ENCODE results near the gene TSC22D3. TPM values are rescaled to one million over a fixed set of nuclear protein-coding genes. Genes with fewer than 3 reads are reported as not detected.

The TSC22D3 gene
- total RNA-seq, 6 donors from 2014 or later = 309 to 1,061 (median 406) TPM

DNA sequence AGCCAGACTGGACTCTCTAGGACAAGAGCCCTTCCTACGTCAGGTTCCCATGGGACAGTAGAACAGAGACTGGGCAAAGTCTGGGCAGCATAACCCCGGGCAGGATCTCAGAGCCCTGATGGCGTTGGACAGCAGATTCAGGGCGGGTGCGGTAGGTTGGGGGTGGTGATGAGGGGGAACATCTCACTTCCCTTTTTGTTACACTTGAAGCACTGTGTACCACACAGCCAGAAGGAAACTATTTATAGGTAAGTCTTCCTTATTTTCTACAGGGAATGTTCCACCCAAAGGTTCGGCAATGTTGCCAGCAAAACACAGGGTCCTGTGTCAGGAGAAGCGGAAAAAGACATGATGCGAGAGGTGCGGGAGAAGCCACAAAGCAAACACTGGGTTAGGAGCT, 54.3 kb downstream of the TSC22D3 start:
- Histone ChIP-seq H3K27me3 (no peaks in the 10 kb centered on the region), H3K9me3 (no peaks in the 10 kb centered on the region), H3K4me1 (peaks cover 9 to 32% (median 21%) of the 10 kb centered on the region in 4 donors), H3K27ac (peak overlapping the region in 2 of 4 donors; percentile 2 to 26), H3K36me3 (no peaks in the 10 kb centered on the region), H3K4me3 (no peak overlapping the region)
- WGBS, 2 donors = 74% methylated on average over 4 to 9 of the region's 9 CpGs
- no peak for DNase-seq
- peak in 1 of 2 donors; percentile 36 for ATAC-seq (ENCODE audit: low FRiP score in 2 of 2)
- TF ChIP-seq POLR2AphosphoS5 (IDR thresholded peaks at IDR 0.05) = no peak
- TF ChIP-seq, protein P1, sequence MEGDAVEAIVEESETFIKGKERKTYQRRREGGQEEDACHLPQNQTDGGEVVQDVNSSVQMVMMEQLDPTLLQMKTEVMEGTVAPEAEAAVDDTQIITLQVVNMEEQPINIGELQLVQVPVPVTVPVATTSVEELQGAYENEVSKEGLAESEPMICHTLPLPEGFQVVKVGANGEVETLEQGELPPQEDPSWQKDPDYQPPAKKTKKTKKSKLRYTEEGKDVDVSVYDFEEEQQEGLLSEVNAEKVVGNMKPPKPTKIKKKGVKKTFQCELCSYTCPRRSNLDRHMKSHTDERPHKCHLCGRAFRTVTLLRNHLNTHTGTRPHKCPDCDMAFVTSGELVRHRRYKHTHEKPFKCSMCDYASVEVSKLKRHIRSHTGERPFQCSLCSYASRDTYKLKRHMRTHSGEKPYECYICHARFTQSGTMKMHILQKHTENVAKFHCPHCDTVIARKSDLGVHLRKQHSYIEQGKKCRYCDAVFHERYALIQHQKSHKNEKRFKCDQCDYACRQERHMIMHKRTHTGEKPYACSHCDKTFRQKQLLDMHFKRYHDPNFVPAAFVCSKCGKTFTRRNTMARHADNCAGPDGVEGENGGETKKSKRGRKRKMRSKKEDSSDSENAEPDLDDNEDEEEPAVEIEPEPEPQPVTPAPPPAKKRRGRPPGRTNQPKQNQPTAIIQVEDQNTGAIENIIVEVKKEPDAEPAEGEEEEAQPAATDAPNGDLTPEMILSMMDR (IDR thresholded peaks at IDR 0.05) = no peak
- TF ChIP-seq POLR2A (IDR thresholded peaks at IDR 0.05) = no peak
- no peak for TF ChIP-seq EP300 (IDR thresholded peaks at IDR 0.05)

GRCh38 chrX:107718156-107718621, 57.4 kb downstream of the TSC22D3 start:
- peaks cover 3 to 26% (median 12%) of the 10 kb centered on the region in 4 donors for H3K4me1 ChIP-seq
- WGBS, 2 donors = 20 to 36% methylated on average over 2 to 3 of the region's 3 CpGs
- no peak for TF ChIP-seq POLR2A (IDR thresholded peaks at IDR 0.05)
- TF ChIP-seq POLR2AphosphoS5 (IDR thresholded peaks at IDR 0.05) = peak; percentile 74 to 79
- peak in 2 of 4 donors; percentile 59 to 97 for TF ChIP-seq EP300 (IDR thresholded peaks at IDR 0.05)
- TF ChIP-seq, protein P1 (IDR thresholded peaks at IDR 0.05) = peak; percentile 85 to 91 (median 87)
- DNase-seq (peak in 1 of 2 donors; percentile 84), ATAC-seq (ENCODE audit: low FRiP score in 2 of 2) (peak; percentile 50 to 63)
- H3K27ac ChIP-seq = peak overlapping the region; percentile 23 to 99 (median 98)
- H3K36me3 ChIP-seq = peaks cover 0 to 28% (median 11%) of the 10 kb centered on the region in 4 donors
- no peaks in the 10 kb centered on the region for H3K27me3 ChIP-seq
- no peak overlapping the region for H3K4me3 ChIP-seq
- no peaks in the 10 kb centered on the region for H3K9me3 ChIP-seq

GRCh38 chrX:107716816-107717700, 58.5 kb downstream of the TSC22D3 start:
- H3K9me3 ChIP-seq = no peaks in the 10 kb centered on the region
- peaks cover 6 to 36% (median 16%) of the 10 kb centered on the region in 4 donors for H3K4me1 ChIP-seq
- DNase-seq (peak; percentile 89 to 90), ATAC-seq (ENCODE audit: low FRiP score in 2 of 2) (peak; percentile 79 to 84)
- WGBS, 2 donors = 52 to 53% methylated on average over 5 to 29 of the region's 29 CpGs
- peak overlapping the region; percentile 94 to 99 (median 98) for H3K27ac ChIP-seq
- TF ChIP-seq, protein P1 (IDR thresholded peaks at IDR 0.05) = peak in 4 of 6 experiments; percentile 14 to 39 (median 34)
- peak; percentile 93 to 100 (median 98) for TF ChIP-seq POLR2A (IDR thresholded peaks at IDR 0.05)
- peak; percentile 99 to 100 for TF ChIP-seq POLR2AphosphoS5 (IDR thresholded peaks at IDR 0.05)
- TF ChIP-seq EP300 (IDR thresholded peaks at IDR 0.05) = peak in 2 of 4 donors; percentile 74 to 95
- peak overlapping the region; percentile 45 to 81 (median 66) for H3K4me3 ChIP-seq
- H3K36me3 ChIP-seq = peaks cover 0 to 30% (median 11%) of the 10 kb centered on the region in 4 donors
- no peaks in the 10 kb centered on the region for H3K27me3 ChIP-seq

GRCh38 chrX:107716118-107716684, 59.4 kb downstream of the TSC22D3 start:
- Histone ChIP-seq H3K27ac (peak overlapping the region; percentile 94 to 99 (median 98)), H3K27me3 (no peaks in the 10 kb centered on the region), H3K9me3 (no peaks in the 10 kb centered on the region), H3K36me3 (peaks cover 0 to 30% (median 11%) of the 10 kb centered on the region in 4 donors), H3K4me3 (peak overlapping the region; percentile 45 to 81 (median 66)), H3K4me1 (peaks cover 14 to 45% (median 19%) of the 10 kb centered on the region in 4 donors)
- DNase-seq (peak in 1 of 2 donors; percentile 89), ATAC-seq (ENCODE audit: low FRiP score in 2 of 2) (peak in 1 of 2 donors; percentile 0)
- WGBS, 2 donors = 30% methylated on average over 46 of the region's 52 CpGs; no CpG with 5 or more reads in 1 of the 2 donors
- TF ChIP-seq EP300 (IDR thresholded peaks at IDR 0.05) = no peak
- TF ChIP-seq, protein P1 (IDR thresholded peaks at IDR 0.05) = no peak
- no peak for TF ChIP-seq POLR2AphosphoS5 (IDR thresholded peaks at IDR 0.05)
- TF ChIP-seq POLR2A (IDR thresholded peaks at IDR 0.05) = no peak

Data from upper lobe of left lung (tissue), 6 donors.